ENCODE results near the gene PTPRK.

Gene PTPRK

DNA sequence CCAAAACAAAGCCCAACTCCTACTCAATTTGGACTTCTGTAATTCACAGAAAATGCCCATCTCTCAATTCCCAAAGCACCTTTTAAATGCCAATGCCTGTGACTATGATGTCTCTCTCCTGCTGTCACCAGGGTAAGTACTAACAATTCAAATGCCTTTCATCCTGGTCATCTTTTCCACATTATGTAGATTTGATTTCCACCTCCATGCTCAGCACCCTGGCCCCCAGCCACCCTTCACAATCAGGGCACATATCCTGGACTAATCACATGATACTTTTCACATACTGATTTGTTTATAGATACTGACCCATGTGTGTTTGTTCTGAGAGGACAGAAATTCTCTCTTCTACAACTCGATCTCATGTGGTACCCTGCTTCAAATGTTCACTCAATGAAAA lies 236.3 kb downstream of the PTPRK start:
- Histone ChIP-seq H3K27ac (no peak overlapping the region), H3K4me3 (ENCODE audit: low read depth, low read length) (no peak overlapping the region), H3K27me3 (replicated peaks) (no peaks in the 10 kb centered on the region), H3K36me3 (replicated peaks) (no peaks in the 10 kb centered on the region)
- in situ Hi-C loops (cut with HindIII; ENCODE audit: low pct_ligation_motif_present, low sequenced_read_pairs), result no loop called here
- no peak for DNase-seq
- TF ChIP-seq, protein P1, sequence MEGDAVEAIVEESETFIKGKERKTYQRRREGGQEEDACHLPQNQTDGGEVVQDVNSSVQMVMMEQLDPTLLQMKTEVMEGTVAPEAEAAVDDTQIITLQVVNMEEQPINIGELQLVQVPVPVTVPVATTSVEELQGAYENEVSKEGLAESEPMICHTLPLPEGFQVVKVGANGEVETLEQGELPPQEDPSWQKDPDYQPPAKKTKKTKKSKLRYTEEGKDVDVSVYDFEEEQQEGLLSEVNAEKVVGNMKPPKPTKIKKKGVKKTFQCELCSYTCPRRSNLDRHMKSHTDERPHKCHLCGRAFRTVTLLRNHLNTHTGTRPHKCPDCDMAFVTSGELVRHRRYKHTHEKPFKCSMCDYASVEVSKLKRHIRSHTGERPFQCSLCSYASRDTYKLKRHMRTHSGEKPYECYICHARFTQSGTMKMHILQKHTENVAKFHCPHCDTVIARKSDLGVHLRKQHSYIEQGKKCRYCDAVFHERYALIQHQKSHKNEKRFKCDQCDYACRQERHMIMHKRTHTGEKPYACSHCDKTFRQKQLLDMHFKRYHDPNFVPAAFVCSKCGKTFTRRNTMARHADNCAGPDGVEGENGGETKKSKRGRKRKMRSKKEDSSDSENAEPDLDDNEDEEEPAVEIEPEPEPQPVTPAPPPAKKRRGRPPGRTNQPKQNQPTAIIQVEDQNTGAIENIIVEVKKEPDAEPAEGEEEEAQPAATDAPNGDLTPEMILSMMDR (IDR thresholded peaks at IDR 0.05; ENCODE audit: low read depth, low read length, missing control alignments), result no peak

DNA sequence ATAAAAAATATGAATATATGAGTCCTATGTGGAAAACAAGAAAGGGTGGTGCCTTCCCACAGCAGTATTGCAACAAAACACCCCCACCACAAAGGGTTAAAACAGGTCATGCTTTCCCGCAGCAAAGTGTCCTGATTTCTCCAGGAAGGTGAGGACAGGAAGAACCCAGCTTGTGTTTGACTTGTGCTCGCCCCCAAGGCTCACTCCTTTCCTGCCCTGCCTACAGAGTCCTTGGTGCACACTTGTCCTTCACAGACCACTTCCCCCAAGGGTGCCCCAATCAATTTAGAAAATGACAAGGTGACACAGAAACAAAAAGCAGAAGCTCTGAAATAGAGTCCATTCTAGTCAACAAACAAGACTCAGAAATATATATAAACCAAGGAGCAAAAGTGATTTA lies 237.4 kb downstream of the PTPRK start:
- Histone ChIP-seq H3K27me3 (replicated peaks) (no peaks in the 10 kb centered on the region), H3K27ac (no peak overlapping the region), H3K36me3 (replicated peaks) (no peaks in the 10 kb centered on the region), H3K4me3 (ENCODE audit: low read depth, low read length) (no peak overlapping the region)
- TF ChIP-seq, protein P1 (IDR thresholded peaks at IDR 0.05; ENCODE audit: low read depth, low read length, missing control alignments), result no peak
- no peak for DNase-seq
- in situ Hi-C loops (cut with HindIII; ENCODE audit: low pct_ligation_motif_present, low sequenced_read_pairs), result no loop called here

DNA sequence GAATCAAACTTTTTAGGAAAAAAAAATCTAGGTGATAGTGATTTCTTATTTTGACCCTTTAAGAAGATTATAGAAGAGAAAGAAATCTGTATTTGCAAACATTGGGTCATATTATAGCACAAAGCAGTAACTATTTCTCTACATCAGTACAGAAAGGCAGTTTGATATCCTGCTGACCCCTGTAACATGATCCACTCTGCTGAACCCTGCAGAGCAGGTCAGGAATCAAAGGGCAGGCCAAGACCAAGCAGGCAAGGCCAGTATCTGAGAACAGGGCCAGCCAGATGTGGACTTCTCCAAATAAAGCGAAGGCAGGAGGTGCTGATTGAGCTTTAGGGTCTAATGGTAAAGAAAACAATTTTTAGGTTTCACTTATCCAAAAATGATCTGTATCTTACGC lies 239.4 kb downstream of the PTPRK start:
- TF ChIP-seq, protein P1 (IDR thresholded peaks at IDR 0.05; ENCODE audit: low read depth, low read length, missing control alignments), result no peak
- H3K27ac ChIP-seq, result no peak overlapping the region
- no peak overlapping the region for H3K4me3 ChIP-seq (ENCODE audit: low read depth, low read length)
- no peaks in the 10 kb centered on the region for H3K36me3 ChIP-seq (replicated peaks)
- H3K27me3 ChIP-seq (replicated peaks), result no peaks in the 10 kb centered on the region
- DNase-seq, result no peak
- in situ Hi-C loops (cut with HindIII; ENCODE audit: low pct_ligation_motif_present, low sequenced_read_pairs), result no loop called here

DNA sequence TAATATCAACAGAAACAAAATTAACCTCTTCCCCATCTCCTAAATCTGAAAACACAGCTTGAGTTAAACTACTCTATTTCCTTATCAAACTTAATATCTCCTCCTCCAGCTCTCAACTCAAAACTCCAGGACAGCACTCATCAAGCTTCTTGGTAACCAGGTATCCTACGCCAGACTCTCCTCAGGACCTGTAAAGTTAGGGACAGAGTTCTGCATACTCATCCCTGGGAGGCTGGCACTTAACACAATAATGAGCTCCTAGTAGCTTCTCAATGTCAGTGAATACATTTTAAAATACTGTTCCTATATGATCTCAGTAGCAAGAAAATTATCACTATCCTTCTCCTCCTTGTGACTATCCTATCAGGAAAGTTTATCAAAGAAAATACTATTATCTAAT lies 240.3 kb downstream of the PTPRK start:
- Histone ChIP-seq H3K4me3 (ENCODE audit: low read depth, low read length) (no peak overlapping the region), H3K36me3 (replicated peaks) (no peaks in the 10 kb centered on the region), H3K27me3 (replicated peaks) (no peaks in the 10 kb centered on the region), H3K27ac (no peak overlapping the region)
- DNase-seq, result no peak
- in situ Hi-C loops (cut with HindIII; ENCODE audit: low pct_ligation_motif_present, low sequenced_read_pairs), result no loop called here
- TF ChIP-seq, protein P1 (IDR thresholded peaks at IDR 0.05; ENCODE audit: low read depth, low read length, missing control alignments), result no peak

DNA sequence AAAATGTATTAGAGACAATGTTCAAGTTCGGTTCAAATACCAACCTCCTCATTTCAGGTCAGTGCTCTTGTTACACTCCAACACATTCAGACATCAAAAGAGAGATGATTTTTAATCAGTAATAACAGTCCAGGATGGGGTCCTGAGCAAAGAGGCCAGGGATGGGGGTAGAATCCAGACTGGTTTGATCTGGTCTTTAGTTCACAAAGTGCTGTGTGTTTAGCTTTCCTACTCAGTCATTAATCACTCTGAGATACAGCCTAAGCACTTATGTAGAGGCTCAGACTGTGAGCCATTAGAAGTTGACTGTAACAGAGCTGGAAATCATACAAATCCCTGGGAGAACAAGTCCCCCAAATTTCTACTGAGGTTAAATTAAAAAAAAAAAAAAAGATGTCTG lies 241.6 kb downstream of the PTPRK start:
- DNase-seq, result no peak
- TF ChIP-seq, protein P1 (IDR thresholded peaks at IDR 0.05; ENCODE audit: low read depth, low read length, missing control alignments), result no peak
- Histone ChIP-seq H3K27ac (no peak overlapping the region), H3K36me3 (replicated peaks) (no peaks in the 10 kb centered on the region), H3K4me3 (ENCODE audit: low read depth, low read length) (no peak overlapping the region), H3K27me3 (replicated peaks) (no peaks in the 10 kb centered on the region)
- in situ Hi-C loops (cut with HindIII; ENCODE audit: low pct_ligation_motif_present, low sequenced_read_pairs), result no loop called here

DNA sequence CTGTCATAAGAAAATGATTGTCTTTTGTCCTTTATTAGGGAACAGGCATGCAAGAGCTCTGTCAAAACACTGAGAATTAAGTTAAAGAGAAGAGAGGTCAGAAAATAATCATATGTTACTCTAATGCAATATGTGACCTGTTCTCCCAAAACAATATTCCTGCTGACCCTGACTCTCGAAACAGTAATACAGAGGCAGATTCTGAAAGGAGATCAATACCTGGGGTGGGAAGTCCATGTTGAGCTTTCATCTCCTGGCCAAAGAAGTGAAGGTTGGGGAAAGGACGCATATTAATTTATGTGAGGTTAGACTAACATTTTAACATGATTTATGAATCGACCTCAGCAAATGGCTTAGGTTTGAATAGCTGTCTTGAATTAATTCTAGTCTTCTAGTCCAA lies 243.0 kb downstream of the PTPRK start:
- TF ChIP-seq, protein P1 (IDR thresholded peaks at IDR 0.05; ENCODE audit: low read depth, low read length, missing control alignments), result no peak
- H3K36me3 ChIP-seq (replicated peaks), result no peaks in the 10 kb centered on the region
- H3K4me3 ChIP-seq (ENCODE audit: low read depth, low read length), result no peak overlapping the region
- H3K27me3 ChIP-seq (replicated peaks), result no peaks in the 10 kb centered on the region
- no peak for DNase-seq
- no peak overlapping the region for H3K27ac ChIP-seq
- in situ Hi-C loops (cut with HindIII; ENCODE audit: low pct_ligation_motif_present, low sequenced_read_pairs), result no loop called here
